WERI-Rb-1 (cell line): Measurements from ENCODE around the gene LARGE1.

ENCODE experiments used
- DNase-seq: peaks from one replicate; pipeline ENCODE4 v3.0.0-alpha.2; 2020
- H3K27ac ChIP-seq: fragments of 250-450 bp; sonication (Bioruptor Pico); 2 replicates; pipeline ENCODE4 v1.5.1; 2020; ENCODE audit warnings: mild to moderate bottlenecking, moderate library complexity
- H3K27me3 ChIP-seq: fragments of 250-450 bp; sonication (Bioruptor Pico); 2 replicates; pipeline ENCODE4 v1.5.1; 2021; ENCODE audit warnings: mild to moderate bottlenecking, low read depth, moderate library complexity; ENCODE audit not compliant: insufficient read depth, severe bottlenecking
- H3K36me3 ChIP-seq: fragments of 250-450 bp; sonication (Bioruptor Pico); 2 replicates; pipeline ENCODE4 v1.5.1; 2020; ENCODE audit warnings: mild to moderate bottlenecking, moderate library complexity
- H3K4me3 ChIP-seq: 2 replicates; pipeline ENCODE4 v1.5.1; 2011; ENCODE audit warnings: low read depth, mild to moderate bottlenecking, control low read depth, low read length
- H3K9me3 ChIP-seq: fragments of 250-450 bp; sonication (Bioruptor Pico); 2 replicates; pipeline ENCODE4 v1.5.1; 2021; ENCODE audit warnings: mild to moderate bottlenecking, moderate library complexity; ENCODE audit not compliant: severe bottlenecking
- TF ChIP-seq, protein P1 (sequence below): IDR thresholded peaks from 2 replicates; pipeline ENCODE4 v1.5.1; 2011; ENCODE audit warnings: low read depth, mild to moderate bottlenecking, control low read depth, inconsistent platforms, low read length

Gene LARGE1

DNA sequence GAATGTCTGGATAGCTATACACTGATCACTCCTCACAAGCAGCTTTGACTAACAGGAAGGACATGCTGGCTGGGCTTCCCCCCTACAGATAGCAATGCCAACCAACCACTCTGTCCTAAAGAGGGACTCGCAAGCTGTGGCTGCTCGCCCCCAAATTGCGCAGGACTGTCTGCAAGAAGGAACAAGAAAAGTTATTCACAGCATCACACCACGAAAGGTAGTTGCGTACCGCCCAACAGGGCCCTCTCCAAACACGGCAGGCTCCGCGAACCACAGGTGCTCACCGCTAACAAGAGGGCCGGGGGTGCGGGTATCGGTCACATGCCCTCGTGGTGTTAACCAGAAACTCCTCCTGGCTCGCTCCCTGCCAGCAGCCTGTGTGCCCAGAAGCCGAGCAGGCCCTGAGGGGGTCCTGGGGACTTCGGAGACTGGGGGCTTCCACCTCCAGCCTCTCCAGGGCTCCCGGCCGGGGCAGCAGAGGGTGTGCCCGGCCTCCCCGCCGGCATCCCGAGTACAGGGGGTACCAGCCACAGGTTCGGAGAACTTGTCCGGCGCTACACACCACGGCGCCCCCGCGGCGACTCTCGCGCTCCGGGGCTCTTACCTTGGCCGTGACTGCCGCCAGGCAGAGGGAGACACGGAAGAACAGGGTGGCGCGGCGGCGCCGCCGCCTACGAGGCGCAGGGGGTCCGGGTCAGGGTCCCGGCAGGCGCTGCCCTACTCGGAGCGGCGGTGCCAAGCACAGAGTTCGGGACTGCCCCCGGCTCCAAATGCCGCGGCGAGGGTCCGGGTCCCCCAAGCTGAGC, 682 bp downstream of the LARGE1 start:
- peak; percentile 15 for DNase-seq
- Histone ChIP-seq H3K4me3 (peak overlapping the region; percentile 74), H3K36me3 (no peaks in the 10 kb centered on the region), H3K9me3 (no peaks in the 10 kb centered on the region), H3K27me3 (peaks cover 9% of the 10 kb centered on the region), H3K27ac (no peak overlapping the region)
- TF ChIP-seq, protein P1, sequence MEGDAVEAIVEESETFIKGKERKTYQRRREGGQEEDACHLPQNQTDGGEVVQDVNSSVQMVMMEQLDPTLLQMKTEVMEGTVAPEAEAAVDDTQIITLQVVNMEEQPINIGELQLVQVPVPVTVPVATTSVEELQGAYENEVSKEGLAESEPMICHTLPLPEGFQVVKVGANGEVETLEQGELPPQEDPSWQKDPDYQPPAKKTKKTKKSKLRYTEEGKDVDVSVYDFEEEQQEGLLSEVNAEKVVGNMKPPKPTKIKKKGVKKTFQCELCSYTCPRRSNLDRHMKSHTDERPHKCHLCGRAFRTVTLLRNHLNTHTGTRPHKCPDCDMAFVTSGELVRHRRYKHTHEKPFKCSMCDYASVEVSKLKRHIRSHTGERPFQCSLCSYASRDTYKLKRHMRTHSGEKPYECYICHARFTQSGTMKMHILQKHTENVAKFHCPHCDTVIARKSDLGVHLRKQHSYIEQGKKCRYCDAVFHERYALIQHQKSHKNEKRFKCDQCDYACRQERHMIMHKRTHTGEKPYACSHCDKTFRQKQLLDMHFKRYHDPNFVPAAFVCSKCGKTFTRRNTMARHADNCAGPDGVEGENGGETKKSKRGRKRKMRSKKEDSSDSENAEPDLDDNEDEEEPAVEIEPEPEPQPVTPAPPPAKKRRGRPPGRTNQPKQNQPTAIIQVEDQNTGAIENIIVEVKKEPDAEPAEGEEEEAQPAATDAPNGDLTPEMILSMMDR, result no peak

DNA sequence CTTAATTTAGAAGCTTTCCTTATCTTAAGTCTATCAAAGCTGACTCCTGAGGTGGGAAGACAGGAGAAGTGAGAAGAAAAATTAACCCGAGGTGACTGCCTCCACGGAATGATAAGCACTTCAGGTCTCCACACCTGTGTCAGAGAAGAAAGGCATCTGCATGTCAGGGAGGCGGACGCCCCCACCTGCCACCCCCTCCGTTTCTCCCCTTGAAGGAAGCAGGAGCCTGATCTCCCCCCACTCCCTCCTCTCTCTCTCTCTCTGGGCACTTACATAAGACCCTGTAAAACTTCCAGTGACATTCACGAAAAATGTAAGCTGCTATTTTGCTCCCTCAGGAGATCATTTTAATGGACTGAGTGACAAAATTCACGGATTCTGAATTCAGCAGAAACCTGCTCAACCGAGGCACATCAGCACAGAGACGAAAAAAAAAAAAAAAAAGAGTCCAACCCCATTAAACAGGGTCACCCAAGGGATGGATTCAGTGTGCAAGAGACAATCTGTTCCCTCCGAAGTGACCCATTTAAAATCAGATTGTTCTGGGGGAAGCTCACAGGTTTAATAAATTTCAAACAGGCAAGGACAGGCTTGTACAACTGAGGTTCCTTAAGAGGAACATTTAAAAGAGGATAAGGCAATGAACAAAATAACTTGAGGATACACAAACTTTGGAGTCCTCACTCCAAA, 1.5 kb downstream of the LARGE1 start:
- Histone ChIP-seq H3K4me3 (no peak overlapping the region), H3K36me3 (no peaks in the 10 kb centered on the region), H3K27me3 (peaks cover 9% of the 10 kb centered on the region), H3K9me3 (no peaks in the 10 kb centered on the region), H3K27ac (no peak overlapping the region)
- TF ChIP-seq, protein P1, result no peak
- no peak for DNase-seq

DNA sequence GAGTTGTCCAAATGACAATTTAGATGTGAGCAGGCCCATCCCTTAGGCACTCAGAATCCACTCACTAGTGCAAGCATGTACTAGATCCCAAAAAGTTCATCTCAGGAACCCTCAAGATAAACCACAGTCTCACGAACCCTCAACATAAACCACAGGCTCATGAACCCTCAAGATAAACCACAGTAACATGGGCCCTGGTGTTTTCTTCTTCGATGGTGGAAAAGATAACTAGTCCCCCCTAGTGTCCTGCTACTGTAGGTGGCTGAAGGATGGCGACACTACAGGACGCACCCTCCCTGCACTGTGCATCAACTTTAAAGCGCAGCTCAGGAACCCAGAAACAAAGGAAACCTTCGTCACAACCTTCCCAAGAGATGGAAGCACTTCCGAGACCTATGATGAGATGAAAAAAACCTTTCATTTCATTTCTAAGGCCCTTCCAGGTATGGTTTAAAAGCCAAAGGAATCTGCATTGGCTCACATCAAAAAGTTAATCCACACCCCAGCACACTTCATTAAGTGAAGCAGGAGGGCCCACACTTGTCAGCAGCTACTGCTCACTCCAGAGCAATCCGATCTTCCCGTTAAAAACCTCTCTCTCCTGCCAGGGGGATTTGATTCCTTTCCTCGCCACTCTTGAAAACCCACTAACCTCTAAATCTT, 2.4 kb downstream of the LARGE1 start:
- Histone ChIP-seq H3K9me3 (no peaks in the 10 kb centered on the region), H3K4me3 (no peak overlapping the region), H3K36me3 (no peaks in the 10 kb centered on the region), H3K27ac (no peak overlapping the region), H3K27me3 (peaks cover 9% of the 10 kb centered on the region)
- DNase-seq, result peak; percentile 46
- TF ChIP-seq, protein P1, result peak; percentile 59

DNA sequence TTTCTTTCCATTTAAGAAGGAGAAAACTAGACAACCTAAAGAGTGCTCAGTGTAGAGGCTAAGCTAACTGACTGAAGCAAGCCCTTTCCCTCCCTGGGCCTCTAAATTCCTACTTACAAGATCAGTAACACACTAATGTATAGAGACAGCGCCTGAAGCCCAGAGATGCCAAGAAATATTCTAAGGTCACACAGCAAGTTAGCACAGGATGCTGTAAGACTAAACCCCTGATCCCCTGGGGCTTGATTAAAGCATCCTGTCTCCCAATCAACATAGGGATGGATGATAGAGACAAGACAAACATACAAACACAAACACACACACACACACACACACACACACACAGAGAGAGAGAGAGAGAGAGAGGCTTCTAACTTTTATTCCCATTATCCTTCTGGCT, 5.6 kb downstream of the LARGE1 start:
- no peak overlapping the region for H3K27ac ChIP-seq
- no peak overlapping the region for H3K4me3 ChIP-seq

DNA sequence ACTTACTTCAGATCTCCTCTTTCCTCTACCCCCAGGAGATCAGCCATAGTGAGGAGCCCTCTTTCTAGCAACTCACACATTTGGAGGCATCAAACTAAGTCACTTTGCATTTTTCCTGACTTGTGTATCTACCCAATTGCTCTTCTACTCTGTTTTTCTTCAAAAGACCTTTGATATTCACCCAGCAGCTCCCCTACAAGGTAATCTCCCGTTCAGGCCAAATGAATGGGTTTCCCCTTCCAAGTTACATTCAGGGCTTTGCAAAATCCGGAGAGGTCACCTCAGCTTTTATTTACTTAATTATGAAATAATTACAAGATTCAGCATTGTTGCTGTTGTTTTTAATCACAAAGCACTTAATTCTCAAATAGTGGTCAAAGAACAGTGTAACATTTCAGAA, 6.1 kb downstream of the LARGE1 start:
- H3K27ac ChIP-seq, result no peak overlapping the region
- H3K36me3 ChIP-seq, result no peaks in the 10 kb centered on the region
- DNase-seq, result no peak
- no peak overlapping the region for H3K4me3 ChIP-seq
- no peaks in the 10 kb centered on the region for H3K9me3 ChIP-seq
- no peaks in the 10 kb centered on the region for H3K27me3 ChIP-seq
- TF ChIP-seq, protein P1, result no peak

More for the DNA sequence above, 5.6 kb downstream of the LARGE1 start:
- TF ChIP-seq, protein P1, result no peak
- Histone ChIP-seq H3K9me3 (no peaks in the 10 kb centered on the region), H3K27me3 (peaks cover 5% of the 10 kb centered on the region), H3K36me3 (no peaks in the 10 kb centered on the region)
- DNase-seq, result no peak
